GM18951 (cell line): ENCODE measurements around the gene FBXO10.

ENCODE experiments used
- POLR2A ChIP-seq: IDR thresholded peaks from 4 replicates; pipeline ENCODE4 v1.6.1; 2011; ENCODE audit warnings: mild to moderate bottlenecking; ENCODE audit not compliant: insufficient read length, insufficient read depth; ENCODE audit errors: extremely low read depth
- in situ Hi-C: fragments of 300-500 bp; cut with MboI; formaldehyde crosslinking; loops from one replicate; pipeline ENCODE4 v1.12.0; 2022; ENCODE audit warnings: low sequenced_read_pairs, mixed read lengths, inconsistent platforms; ENCODE audit not compliant: unreplicated experiment

Gene FBXO10

GRCh38 chr9:37575921-37576721 is at the start of gene FBXO10:
FBXO10 (minus strand) TSS chr9:37576380; CDS start chr9:37541768, 34,612 bp downstream.
- in situ Hi-C loops, result no loop called here
- peak; percentile 47 for TF ChIP-seq POLR2A

GRCh38 chr9:37625758-37626147 is 49.6 kb upstream of the FBXO10 start:
- in situ Hi-C loops, result no loop called here
- no peak for TF ChIP-seq POLR2A

- no peak for TF ChIP-seq POLR2A
- in situ Hi-C loops, result no loop called here
Observed at GRCh38 chr9:37625036-37625757, 49.0 kb upstream of the FBXO10 start.

- TF ChIP-seq POLR2A, result no peak
- in situ Hi-C loops, result no loop called here
Observed at GRCh38 chr9:37624073-37624472, 47.9 kb upstream of the FBXO10 start.

- in situ Hi-C loops, result no loop called here
- TF ChIP-seq POLR2A, result no peak
Observed at GRCh38 chr9:37623267-37623666, 47.1 kb upstream of the FBXO10 start.

- in situ Hi-C loops, result no loop called here
- TF ChIP-seq POLR2A, result no peak
Observed at GRCh38 chr9:37622462-37622861, 46.3 kb upstream of the FBXO10 start.

GRCh38 chr9:37621273-37622121 is 45.3 kb upstream of the FBXO10 start:
- no peak for TF ChIP-seq POLR2A
- in situ Hi-C loops, result no loop called here

- in situ Hi-C loops, result no loop called here
- no peak for TF ChIP-seq POLR2A
Observed at GRCh38 chr9:37620396-37620795, 44.2 kb upstream of the FBXO10 start.

GRCh38 chr9:37619806-37620205 is 43.6 kb upstream of the FBXO10 start:
- in situ Hi-C loops, result no loop called here
- no peak for TF ChIP-seq POLR2A

GRCh38 chr9:37618817-37619216 is 42.6 kb upstream of the FBXO10 start:
- no peak for TF ChIP-seq POLR2A
- in situ Hi-C loops, result no loop called here

- in situ Hi-C loops, result no loop called here
- TF ChIP-seq POLR2A, result no peak
Observed at GRCh38 chr9:37617832-37618231, 41.7 kb upstream of the FBXO10 start.

GRCh38 chr9:37617161-37617560 is 41.0 kb upstream of the FBXO10 start:
- no peak for TF ChIP-seq POLR2A
- in situ Hi-C loops, result no loop called here

- in situ Hi-C loops, result no loop called here
- TF ChIP-seq POLR2A, result no peak
Observed at GRCh38 chr9:37611961-37612360, 35.8 kb upstream of the FBXO10 start.
